GM19463 (cell line): ENCODE measurements around the gene DOCK4.

Source experiments
- ATAC-seq: cut with Tn5 transposase; IDR thresholded peaks from one replicate; pipeline ENCODE4 v1.9.1; 2021; ENCODE audit warnings: mild to moderate bottlenecking, moderate library complexity; ENCODE audit not compliant: unreplicated experiment

DOCK4 gene

DNA sequence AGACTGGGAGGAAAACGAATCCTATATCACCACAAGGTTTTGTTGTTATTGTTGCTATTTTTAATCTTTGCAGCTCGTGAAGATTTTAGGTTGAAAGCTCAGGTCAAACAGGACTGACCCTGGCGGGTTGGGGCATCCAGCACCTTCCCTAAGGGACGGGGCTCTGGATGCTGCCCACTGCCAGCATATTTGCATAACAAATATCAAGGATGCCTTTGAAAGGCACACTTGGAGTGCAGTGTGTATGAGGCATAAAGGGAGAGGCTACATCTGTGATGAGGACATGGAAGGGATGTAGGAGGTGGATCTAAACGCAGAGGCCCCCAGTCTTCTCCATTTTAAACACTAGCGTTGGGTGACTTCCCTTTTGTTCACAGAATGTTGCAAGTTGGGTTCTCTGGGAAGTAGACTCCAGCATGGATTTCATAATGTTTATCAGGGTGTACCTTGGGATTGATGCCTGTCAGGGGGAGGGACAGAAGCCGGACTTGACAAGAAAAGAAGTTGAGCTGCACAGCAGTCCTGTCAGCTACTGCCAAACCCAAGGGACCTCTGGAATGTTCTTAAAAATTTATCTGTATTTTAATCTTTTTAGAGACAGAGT lies 462.9 kb downstream of the DOCK4 start:
- no peak for ATAC-seq

DNA sequence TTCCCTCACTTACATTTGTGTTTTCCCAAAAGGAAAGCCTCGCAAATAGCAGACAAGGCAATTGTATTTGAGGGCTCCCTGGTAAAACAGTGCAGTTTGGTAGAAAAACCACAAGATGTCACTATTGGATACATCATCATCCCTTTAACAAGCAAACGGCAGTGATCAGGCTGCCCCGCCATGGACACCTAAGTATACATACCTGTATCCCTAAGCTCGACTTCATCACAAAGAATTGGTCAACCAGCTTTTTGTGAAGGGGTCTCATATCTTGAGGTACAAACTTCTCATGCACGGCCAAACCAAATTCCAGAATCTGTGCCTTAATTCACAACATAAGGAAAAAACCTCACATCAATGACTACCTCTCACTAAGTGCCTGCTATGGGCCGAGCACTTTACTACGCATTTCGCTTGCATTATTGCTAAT lies 464.4 kb downstream of the DOCK4 start:
- peak; percentile 90 for ATAC-seq

DNA sequence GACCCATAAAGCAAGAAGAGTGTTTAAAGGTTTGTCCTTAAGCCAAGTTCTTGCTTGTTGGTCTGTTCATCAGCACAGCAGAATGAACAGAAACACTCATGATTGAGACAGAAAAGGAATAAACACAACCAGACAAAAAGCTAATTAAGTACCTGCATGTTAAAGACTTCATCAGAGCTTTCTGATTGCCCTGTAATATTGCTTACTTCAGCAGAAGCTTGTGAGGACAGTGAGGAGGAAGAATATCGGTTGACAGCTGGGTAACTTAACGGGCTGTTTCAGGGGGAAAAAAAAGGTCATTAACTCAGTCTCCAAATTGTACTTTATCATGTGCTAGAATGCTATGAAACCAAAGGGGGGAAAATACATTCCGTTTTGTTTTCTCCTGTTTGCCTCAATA lies 465.3 kb downstream of the DOCK4 start:
- ATAC-seq, result no peak

DNA sequence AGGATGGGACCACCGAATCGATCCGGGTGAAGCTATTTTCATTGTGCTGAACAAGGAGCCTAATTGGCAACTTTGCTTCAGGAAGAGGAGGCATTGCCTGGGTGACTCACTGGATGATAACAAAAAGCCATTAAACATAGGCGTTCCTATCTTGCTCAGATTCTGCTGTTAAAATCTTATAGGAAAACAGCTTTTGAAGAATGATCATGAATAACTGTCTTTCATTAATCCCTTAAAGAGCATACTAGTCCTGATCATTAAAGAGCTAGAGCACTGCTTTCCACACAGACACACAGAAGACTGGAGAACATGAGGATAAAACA lies 469.7 kb downstream of the DOCK4 start:
- ATAC-seq, result no peak

DNA sequence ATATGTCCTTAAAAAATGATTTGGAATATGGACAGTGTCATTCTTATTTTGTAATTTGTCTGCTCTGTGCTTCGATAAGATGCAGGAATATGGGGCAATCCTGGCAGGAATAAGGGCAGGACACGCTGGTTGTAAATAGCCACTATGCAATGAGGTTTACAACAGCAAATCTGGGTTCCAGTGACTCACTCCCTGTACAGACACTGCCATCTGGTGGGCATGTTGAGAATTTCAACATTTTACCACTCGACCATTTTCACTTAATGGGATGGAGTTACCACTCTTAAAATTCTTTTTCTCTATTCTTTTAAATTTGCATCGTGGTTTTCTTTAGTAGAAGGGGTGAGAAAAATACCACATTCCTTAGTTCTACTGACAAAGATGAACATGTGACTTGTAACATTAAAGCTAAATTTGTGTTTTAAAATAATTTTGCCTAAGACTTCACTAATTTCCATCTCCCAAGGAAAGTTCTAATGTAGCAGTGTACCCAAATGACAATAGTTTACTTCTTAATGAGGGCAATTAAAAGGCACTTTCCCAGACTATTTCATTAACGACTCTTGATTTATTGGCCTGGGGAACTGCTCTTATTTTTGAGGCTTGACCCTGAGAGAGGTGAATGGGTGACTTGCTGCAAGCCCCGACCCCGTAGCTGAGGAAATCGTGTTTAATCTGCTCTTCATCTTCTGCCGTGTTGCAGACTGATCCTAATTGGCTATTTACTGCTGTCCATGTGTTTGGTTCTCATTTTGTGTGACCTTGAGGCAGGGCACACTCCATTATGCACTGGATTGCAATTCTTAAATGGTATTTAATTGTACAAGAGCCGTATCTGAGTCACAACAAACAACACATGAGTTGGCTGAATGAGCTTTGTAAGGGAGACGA lies 470.3 kb downstream of the DOCK4 start:
- ATAC-seq, result peak; percentile 80

DNA sequence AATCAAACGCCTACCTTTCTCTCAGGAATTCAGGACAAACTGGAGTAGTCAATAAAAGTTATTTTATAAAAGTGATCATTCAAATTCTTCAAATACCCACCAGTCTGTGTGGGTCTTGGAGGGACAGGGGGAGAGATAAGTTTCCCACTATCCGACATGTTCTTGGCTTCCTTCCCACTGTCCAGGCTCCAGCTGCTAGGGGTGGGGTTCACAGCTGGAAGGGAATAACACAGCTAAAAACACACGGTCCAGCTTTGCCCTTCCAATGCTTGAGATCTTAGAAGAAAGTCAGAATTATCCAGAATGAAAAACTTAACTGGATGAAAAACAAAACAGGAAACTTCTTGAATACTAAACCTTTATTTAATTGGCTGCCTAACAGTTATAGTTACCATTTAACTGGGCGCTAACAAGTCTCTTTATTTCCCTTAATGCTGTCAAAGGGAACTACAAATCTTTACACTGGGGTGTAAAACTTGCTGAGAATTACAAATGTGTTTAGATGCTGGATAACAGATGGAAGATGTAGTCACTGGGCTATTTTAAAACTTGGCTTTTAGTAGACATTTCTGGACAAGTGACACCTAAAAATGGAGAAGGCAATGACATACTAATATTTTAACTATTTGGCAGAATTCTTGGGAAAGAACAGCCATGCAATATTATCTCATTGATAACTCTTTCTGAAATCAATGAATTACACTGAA lies 471.1 kb downstream of the DOCK4 start:
- ATAC-seq, result no peak

DNA sequence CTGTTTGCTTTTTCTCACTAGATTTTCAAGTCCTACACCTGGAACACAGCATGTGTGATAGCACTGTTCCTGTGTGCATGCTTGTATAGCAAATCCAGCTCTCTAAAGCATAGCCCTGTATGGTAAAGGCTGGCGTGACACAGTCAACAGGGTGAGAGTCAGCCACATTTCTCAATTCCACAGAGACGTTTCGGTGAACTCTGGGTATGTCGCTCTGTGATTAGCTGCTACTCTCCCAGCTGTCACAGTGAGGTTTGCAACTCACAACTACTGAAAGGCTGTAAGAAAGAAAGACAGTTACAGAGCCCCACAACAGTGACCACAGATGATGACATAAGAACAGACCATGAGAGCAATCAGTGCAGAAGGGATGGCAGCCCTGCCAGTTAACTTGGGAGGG lies 473.3 kb downstream of the DOCK4 start:
- ATAC-seq, result no peak

DNA sequence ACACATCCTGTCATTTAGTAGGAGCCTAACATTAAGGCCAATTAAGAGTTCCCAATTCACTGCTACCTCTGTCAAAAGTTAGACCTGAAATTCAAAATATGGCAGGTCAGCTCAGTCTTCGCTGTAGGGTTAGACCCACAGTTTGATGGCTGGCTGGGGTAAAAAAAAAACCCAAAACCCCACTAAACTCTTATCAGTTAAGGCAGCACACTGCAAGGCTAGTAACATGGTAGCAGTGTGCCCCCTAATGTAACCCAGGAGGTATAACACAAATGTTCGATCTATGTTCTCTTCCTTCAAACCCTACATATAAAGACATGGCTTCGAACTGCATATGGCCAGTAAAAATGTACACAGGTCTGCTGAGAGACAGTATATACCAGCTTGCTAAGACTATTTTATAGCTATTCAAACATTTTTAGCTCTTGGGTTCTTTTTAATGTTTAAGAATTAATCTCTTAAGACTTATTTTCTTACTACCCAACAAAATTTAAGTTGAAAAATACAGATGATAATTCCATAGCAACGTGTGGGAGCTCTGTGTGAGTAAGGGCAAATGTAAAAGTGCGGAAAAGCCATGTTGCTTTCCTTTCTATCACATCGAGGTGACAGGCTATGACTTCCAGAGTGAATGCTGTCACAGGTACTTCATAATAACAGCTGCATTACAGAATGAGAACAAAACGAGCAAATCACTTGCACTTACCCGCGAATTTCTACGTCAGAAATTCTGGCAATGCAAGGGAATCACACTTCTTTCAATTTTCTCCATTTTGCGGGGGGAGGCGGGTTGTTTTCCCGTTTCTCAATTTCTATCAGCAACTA lies 475.5 kb downstream of the DOCK4 start:
- ATAC-seq, result no peak

DNA sequence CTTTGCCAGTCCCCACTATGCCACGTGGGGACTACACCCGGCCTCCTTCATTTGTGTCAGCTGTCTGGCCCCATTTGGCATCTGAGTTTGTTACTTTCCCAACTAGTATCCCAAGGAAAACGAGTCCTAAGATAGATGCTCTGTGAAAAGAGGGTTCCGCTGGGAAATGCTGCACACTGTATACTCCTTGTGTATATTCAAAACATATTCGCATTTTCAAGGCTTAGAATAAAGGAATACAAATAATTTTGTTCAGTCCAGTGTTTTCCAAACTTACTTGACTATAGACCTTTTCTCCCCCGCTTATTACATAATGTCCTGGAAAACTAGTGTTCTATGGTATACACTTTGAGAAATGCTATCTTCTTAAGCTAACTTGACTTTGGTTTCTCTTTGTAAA lies 476.1 kb downstream of the DOCK4 start:
- ATAC-seq, result no peak

DNA sequence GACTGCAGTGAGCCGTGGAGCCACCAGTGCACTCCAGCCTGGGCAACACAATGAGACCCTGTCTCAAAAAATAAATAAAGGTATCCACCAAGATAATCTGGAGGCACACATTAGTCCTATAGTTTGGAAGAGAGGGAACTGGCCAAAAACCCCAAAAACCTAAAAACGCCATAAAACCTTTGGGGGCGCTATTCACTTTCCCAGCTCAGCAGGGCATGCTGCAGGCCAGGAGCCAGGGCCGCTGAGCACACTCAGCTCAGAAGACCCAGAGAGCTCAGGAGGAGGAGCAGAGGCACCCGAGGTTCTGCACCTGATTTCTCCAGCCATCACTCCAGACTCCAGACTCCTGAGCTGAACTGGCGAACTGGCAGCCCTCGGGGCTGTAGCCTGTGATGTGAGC lies 476.7 kb downstream of the DOCK4 start:
- no peak for ATAC-seq

DNA sequence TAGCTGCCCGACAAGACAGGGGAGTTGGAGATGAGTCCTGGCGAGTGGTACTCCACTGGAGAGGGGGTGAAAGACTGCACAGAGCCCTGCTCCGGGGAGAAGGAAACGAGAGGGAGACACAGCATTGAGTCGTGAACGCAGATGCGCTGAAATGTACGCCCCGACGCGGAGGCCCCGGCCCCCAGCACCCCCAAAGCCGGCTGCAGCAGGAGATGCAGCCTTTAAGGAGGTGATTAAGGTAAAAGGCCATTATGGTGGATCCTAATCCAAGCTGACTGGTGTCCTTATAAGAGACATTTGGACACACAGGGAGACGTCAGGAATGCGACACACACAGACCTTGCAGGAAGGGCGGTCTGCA lies 477.6 kb downstream of the DOCK4 start:
- ATAC-seq, result no peak

DNA sequence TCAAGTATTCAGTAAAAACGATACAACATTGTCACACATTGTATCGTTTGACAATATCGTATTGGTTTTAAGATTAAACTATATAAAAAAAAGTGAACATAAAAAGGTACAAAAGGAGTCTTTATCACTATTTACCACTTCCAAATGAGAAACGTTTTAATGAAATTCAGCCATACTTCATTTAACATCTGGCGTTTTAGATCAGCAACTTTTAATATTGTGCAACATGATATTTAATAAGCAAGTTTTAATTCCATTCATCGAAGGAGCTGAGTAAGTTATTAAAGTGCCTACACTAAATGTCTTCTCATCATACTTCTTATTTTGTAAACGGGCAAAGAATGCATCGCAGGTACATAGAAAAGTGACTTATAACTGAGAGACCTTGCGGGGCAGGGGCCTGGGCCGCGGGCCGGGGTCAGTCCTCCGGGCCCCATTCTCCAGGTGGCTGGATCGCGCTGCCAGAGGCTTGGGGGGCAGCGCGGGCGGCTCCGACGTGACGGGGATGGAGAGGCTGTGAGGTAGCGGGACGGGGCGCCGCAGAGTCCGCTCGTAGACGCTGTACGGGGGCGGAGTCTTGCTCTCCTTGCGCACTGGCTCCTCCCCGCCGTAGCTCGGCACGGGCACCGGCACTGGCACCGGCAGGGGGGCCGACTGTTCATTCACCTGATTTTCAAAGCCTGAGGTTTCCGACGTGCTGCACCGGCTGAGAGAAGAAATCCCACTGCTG lies 478.1 kb downstream of the DOCK4 start:
- no peak for ATAC-seq

DNA sequence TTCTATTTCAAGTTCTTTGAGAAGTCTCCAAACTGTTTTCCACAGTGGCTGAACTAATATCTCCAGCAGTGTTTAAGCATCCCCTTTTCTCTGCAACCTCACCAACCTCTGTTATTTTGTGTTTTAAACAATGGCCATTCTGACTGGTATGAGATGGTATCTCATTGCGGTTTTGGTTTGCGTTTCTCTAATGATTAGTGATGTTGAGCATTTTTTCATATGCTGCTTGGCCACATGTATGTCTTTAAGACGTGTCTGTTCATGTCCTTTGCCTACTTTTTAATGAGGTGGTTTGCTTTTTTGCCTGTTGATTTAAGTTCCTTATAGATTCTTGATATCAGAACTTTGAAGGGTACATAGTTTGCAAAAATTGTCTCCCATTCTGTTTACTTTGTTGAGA lies 487.3 kb downstream of the DOCK4 start:
- ATAC-seq, result no peak

DNA sequence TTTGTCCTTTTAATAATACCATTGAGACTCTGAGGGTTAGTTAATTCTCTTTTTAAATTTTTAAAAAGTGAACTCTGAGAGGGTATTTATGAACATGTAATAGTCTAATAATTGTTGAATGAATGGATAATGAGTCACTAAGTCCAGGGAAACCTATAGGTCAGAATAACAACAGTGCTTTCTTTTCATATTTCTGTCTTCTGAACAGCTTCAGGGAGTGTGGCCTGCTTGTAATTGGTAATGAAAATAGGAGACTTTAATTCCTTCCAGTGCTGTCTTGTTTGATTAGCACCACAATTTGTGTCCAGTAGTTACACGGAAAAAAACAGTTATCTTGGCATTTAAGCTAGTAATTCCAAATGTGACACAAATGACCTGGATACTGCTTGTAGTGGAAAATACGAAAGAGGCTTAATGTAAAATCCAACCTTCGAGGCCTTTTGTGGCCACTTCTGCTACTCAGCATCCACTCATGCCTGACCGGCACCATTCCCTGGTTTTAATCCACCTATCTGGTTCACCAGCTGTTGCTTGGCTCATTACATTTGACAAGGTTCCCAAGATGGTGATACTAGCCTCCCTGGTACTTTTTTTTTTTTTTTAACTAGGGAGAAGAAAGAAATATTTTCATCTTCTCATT lies 494.7 kb downstream of the DOCK4 start:
- ATAC-seq, result no peak

DNA sequence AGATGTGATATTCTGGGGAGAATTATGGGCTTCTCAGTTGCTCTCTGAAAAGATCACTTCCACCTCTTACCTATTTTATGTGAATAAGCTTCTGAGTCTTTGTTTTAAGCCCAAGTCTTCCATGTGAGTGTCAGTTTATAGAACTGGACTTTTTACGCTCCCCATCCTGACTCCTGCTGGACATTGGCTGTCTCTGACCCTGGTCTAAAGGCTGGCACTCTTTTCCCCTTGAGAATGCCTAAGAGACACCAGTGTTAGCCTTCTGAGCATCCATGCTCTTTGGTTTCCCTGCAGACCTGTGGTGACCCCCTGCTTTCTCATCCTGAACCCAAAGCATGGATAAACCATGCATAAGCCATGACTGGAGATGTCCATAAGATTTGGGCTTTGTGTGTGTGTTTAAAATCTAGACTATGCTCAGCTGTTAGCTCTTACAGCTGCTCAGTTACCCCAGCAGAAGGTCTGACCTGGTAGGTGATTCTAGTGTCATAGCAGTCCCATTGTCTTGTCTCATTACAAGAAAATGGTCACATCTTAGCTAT lies 495.3 kb downstream of the DOCK4 start:
- ATAC-seq, result no peak

DNA sequence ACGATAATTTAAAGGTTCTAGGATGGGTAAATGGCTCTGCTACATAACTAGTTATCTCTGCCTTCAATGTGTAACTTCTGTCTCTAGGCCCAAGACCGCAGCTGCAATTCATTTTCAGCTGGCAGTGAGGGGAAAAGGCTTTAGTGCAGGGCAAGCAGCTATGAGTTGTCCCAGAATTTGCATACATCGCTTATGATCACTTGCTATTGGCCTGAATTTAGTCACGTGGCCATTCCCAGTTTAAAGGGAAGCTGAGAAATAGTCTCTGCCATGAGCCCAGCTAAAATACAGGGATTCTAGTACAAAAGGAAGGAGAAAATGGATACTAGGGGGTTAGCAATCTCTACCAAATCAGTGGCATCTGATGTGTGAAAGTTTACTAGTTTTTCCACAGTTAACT lies 498.1 kb downstream of the DOCK4 start:
- no peak for ATAC-seq

DNA sequence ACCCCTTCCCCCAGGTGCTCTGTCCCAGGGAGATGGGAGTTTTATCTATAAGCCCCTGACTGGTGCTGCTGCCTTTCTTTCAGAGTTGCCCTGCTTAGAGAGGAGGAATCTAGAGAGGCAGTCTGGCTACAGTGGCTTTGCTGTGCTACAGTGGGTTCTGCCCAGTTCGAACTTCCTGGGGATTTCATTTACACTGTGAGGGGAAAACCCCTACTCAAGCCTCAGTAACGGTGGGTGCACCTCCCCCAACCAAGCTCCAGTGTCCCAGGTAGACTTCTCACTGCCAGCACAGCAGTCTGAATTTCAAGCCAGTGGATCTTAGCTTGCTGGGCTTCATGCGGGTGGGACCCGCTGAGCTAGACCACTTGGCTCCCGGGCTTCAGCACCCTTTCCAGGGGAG lies 500.4 kb downstream of the DOCK4 start:
- no peak for ATAC-seq

DNA sequence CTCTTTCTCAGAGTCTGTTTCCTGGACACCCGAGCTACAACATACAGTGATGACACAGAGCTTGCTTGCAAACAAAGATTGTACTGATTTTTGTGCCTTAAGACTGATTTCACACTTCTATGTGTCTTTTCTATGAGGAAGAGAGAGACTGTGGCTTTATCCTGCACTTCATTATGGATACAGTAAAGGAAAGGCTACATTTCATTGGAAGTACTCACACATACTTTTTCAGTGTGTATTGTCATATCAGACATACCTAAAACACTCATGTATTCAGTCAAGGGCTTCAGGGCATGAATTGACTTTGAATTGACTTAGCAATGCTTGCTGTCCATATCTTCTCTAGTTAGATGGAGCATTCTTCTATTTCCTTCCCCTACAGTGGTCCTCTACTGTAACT lies 508.4 kb downstream of the DOCK4 start:
- no peak for ATAC-seq

DNA sequence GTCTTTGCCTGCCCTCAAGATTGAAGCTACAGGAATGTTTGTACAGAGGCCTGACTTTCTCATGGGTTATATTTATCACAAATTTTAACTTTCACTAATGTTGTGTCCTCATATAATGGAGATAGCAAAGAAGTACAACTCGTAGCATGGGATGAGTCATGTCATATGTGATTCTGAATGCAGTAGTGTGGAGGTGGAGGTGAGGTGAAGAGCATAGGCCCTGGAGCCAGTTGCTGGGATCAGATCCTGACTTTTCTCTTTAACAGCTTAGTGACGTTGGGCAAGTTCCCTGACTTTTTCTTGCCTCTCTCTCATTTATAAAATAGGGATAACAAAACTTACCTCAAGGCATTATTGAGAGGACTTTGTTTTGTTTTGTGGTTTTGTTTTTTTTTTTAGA lies 511.8 kb downstream of the DOCK4 start:
- no peak for ATAC-seq
